Ishikawa (cell line): ENCODE data around the gene PAPSS2.

Source experiments
- CEBPB ChIP-seq: IDR thresholded peaks from 2 replicates; pipeline ENCODE4 v1.6.1; 2012
- CREB1 ChIP-seq: IDR thresholded peaks from 2 replicates; pipeline ENCODE4 v1.6.1; 2012; ENCODE audit warnings: low read depth
- EGR1 ChIP-seq: IDR thresholded peaks from 2 replicates; pipeline ENCODE4 v1.6.1; 2012
- EP300 ChIP-seq: IDR thresholded peaks from 2 replicates; pipeline ENCODE4 v1.6.1; 2012; ENCODE audit warnings: borderline replicate concordance
- FOXM1 ChIP-seq: IDR thresholded peaks from 2 replicates; pipeline ENCODE4 v1.6.1; 2012; ENCODE audit warnings: low read depth, borderline replicate concordance
- MAX ChIP-seq: IDR thresholded peaks from 2 replicates; pipeline ENCODE4 v1.6.1; 2012
- NFIC ChIP-seq: IDR thresholded peaks from 2 replicates; pipeline ENCODE4 v1.6.1; 2012
- RAD21 ChIP-seq: IDR thresholded peaks from 2 replicates; pipeline ENCODE4 v1.6.1; 2012; ENCODE audit warnings: low read depth
- REST ChIP-seq: IDR thresholded peaks from 2 replicates; pipeline ENCODE4 v1.6.1; 2012; ENCODE audit warnings: low read depth, mild to moderate bottlenecking
- TAF1 ChIP-seq: IDR thresholded peaks from 2 replicates; pipeline ENCODE4 v1.6.1; 2012; ENCODE audit warnings: low read depth, mild to moderate bottlenecking
- TCF12 ChIP-seq: IDR thresholded peaks from 2 replicates; pipeline ENCODE4 v1.6.1; 2012; ENCODE audit warnings: low read depth
- TEAD4 ChIP-seq: IDR thresholded peaks from 2 replicates; pipeline ENCODE4 v1.6.1; 2012
- USF1 ChIP-seq: IDR thresholded peaks from 2 replicates; pipeline ENCODE4 v1.6.1; 2012
- YY1 ChIP-seq: IDR thresholded peaks from 2 replicates; pipeline ENCODE4 v1.6.1; 2012; ENCODE audit warnings: low read depth
- ZBTB7A ChIP-seq: IDR thresholded peaks from 2 replicates; pipeline ENCODE4 v1.6.1; 2012; ENCODE audit warnings: low read depth

Gene PAPSS2

GRCh38 chr10:87635498-87636312 lies 24.0 kb upstream of the PAPSS2 start:
- TF ChIP-seq NFIC (no peak), TEAD4 (peak; percentile 66)

GRCh38 chr10:87636313-87636915 lies 23.3 kb upstream of the PAPSS2 start:
- TF ChIP-seq NFIC (no peak), EGR1 (no peak), MAX (no peak), RAD21 (no peak), YY1 (no peak), FOXM1 (no peak), ZBTB7A (no peak), CREB1 (no peak), TEAD4 (no peak), CEBPB (no peak), EP300 (no peak), USF1 (no peak)

- TF ChIP-seq USF1 (no peak), ZBTB7A (no peak)
These were observed 20.2 kb upstream of the PAPSS2 start for GRCh38 chr10:87639493-87639892.

- no peak for TF ChIP-seq MAX
- TF ChIP-seq YY1, result no peak
- no peak for TF ChIP-seq TAF1
- no peak for TF ChIP-seq TCF12
- TF ChIP-seq ZBTB7A, result no peak
- TF ChIP-seq TEAD4, result no peak
- no peak for TF ChIP-seq EP300
- TF ChIP-seq RAD21, result no peak
- TF ChIP-seq NFIC, result no peak
- TF ChIP-seq REST, result no peak
- TF ChIP-seq CREB1, result no peak
- no peak for TF ChIP-seq FOXM1
- TF ChIP-seq CEBPB, result no peak
- TF ChIP-seq EGR1, result no peak
- no peak for TF ChIP-seq USF1
These were observed 19.6 kb upstream of the PAPSS2 start for GRCh38 chr10:87640043-87640442.

GRCh38 chr10:87642486-87642885 lies 17.2 kb upstream of the PAPSS2 start:
- TF ChIP-seq ZBTB7A, result no peak
- TF ChIP-seq EP300, result no peak
- TF ChIP-seq TCF12, result no peak
- no peak for TF ChIP-seq USF1
- TF ChIP-seq MAX, result no peak
- no peak for TF ChIP-seq RAD21
- TF ChIP-seq TEAD4, result no peak
- TF ChIP-seq CEBPB, result no peak
- TF ChIP-seq YY1, result no peak
- no peak for TF ChIP-seq NFIC
- no peak for TF ChIP-seq CREB1
- TF ChIP-seq TAF1, result no peak

GRCh38 chr10:87642988-87643387 lies 16.7 kb upstream of the PAPSS2 start:
- TF ChIP-seq EGR1 (no peak), USF1 (no peak), NFIC (no peak)
